SK-N-SH treated with all-trans-retinoic acid at 6 μM for 48 hours (cell line): ENCODE results near the gene RHOXF2.
"Not testable (repeated sequence)": the region's sequence is repeated elsewhere in the genome, so short reads cannot be mapped to it uniquely, and the experiment has no call there.

Source experiments
- ESRRG ChIP-seq: fragments of 250-450 bp; sonication (Bioruptor Pico); IDR thresholded peaks from 2 replicates; pipeline ENCODE4 v1.6.1; 2021; ENCODE audit warnings: mild to moderate bottlenecking
- GLIS3 ChIP-seq: fragments of 250-450 bp; sonication (Bioruptor Pico); IDR thresholded peaks from 2 replicates; pipeline ENCODE4 v1.5.0; 2020; ENCODE audit warnings: mild to moderate bottlenecking, moderate library complexity
- ISL1 ChIP-seq: fragments of 250-450 bp; sonication (Bioruptor Pico); IDR thresholded peaks from 2 replicates; pipeline ENCODE4 v2.1.2; 2022; ENCODE audit warnings: mild to moderate bottlenecking, moderate library complexity
- PATZ1 ChIP-seq: fragments of 250-450 bp; sonication (Bioruptor Pico); IDR thresholded peaks from 2 replicates; pipeline ENCODE4 v1.8.0; 2020; ENCODE audit warnings: mild to moderate bottlenecking, moderate library complexity, borderline replicate concordance
- RARB ChIP-seq: fragments of 250-450 bp; sonication (Bioruptor Pico); IDR thresholded peaks from 2 replicates; pipeline ENCODE4 v1.8.0; 2021; ENCODE audit warnings: mild to moderate bottlenecking, moderate library complexity
- ZFP30 ChIP-seq: fragments of 450-650 bp; formaldehyde crosslinking; IDR thresholded peaks from 2 replicates; pipeline ENCODE4 v1.5.0; 2022; ENCODE audit warnings: mild to moderate bottlenecking, moderate library complexity
- ZNF565 ChIP-seq: fragments of 450-650 bp; formaldehyde crosslinking; conservative IDR thresholded peaks from 2 replicates; pipeline ENCODE4 v1.5.0; 2020; ENCODE audit warnings: low read depth, mild to moderate bottlenecking, moderate library complexity
- TF ChIP-seq, protein P1 (sequence below): fragments of 250-450 bp; sonication (Bioruptor Pico); IDR thresholded peaks from 2 replicates; pipeline ENCODE4 v1.5.1; 2020; ENCODE audit warnings: low read depth, mild to moderate bottlenecking, moderate library complexity

GRCh38 chrX:120150109-120150744, 8.2 kb upstream of the RHOXF2 start:
- TF ChIP-seq, protein P1, sequence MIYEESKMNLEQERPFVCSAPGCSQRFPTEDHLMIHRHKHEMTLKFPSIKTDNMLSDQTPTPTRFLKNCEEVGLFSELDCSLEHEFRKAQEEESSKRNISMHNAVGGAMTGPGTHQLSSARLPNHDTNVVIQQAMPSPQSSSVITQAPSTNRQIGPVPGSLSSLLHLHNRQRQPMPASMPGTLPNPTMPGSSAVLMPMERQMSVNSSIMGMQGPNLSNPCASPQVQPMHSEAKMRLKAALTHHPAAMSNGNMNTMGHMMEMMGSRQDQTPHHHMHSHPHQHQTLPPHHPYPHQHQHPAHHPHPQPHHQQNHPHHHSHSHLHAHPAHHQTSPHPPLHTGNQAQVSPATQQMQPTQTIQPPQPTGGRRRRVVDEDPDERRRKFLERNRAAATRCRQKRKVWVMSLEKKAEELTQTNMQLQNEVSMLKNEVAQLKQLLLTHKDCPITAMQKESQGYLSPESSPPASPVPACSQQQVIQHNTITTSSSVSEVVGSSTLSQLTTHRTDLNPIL (CRISPR knock-in tag), result not testable (repeated sequence)
- not testable (repeated sequence) for TF ChIP-seq ZFP30 (CRISPR knock-in tag); PATZ1; ZNF565; ISL1; RARB; GLIS3 (CRISPR knock-in tag); ESRRG (CRISPR knock-in tag)
